K562 (cell line): ENCODE results near the gene IRF1. TPM values are rescaled to one million over a fixed set of nuclear protein-coding genes. Genes with fewer than 3 reads are reported as not detected.

Experiments
- ATAC-seq: fragments of 200-7000 bp; cut with Tn5 transposase; 3 replicates; pipeline ENCODE4 v1.9.1; 2020; ENCODE audit warnings: moderate library complexity
- BruUV-seq: library from RNA; stranded (reverse); fragments of 400-500 nt; replicated peaks from 2 replicates; lab custom pipeline; 2021; lab: Mats Ljungman, UMichigan
- CTCF ChIA-PET: fragments of 300-600 bp; formaldehyde crosslinking; extraction: SDS; loops from one replicate; lab custom pipeline; 2021; ENCODE audit warnings: low intra/inter-chr PET ratio; lab: Yijun Ruan, JAX
- POLR2A ChIA-PET: fragments of 300-600, 350-650 bp; sonication (Branson Sonifier 250); formaldehyde crosslinking; extraction: SDS; loops from one replicate; lab custom pipeline; 2021; ENCODE audit warnings: antibody characterized with exemption, inconsistent platforms; lab: Yijun Ruan, JAX
- DNase-seq, 4 experiments: peaks; one replicate each; pipeline versions ENCODE4 v3.0.0 to v3.0.0-alpha.2; 2011 to 2018; ENCODE audit warnings: low spot score in 3 of 4, mixed read lengths in 3 of 4; ENCODE audit errors: extremely low read depth in 1 of 4
- FAIRE-seq: peaks from 2 replicates; lab custom pipeline; 2011; peaks lifted over from hg19 to GRCh38; lab: Jason Lieb, UNC
- H2AFZ ChIP-seq: 2 replicates; pipeline ENCODE4 v1.6.0; 2011; ENCODE audit warnings: low read depth, low read length, control low read depth, inconsistent platforms
- H3K27ac ChIP-seq: fragments of 200-600 bp; 3 replicates; pipeline ENCODE4 v1.8.0; 2011; ENCODE audit warnings: low read depth, mild to moderate bottlenecking, control low read depth, inconsistent platforms, low read length, moderate library complexity, mixed read lengths; ENCODE audit errors: extremely low read depth
- H3K27me3 ChIP-seq, 2 experiments: fragments of 300-600 bp in 1 of 2; 2 replicates in 1 of 2; 3 replicates in 1 of 2; pipeline versions ENCODE4 v1.6.0 to v1.8.0; 2011; ENCODE audit warnings: inconsistent platforms in 2 of 2, low read length in 2 of 2, mild to moderate bottlenecking in 1 of 2, mixed read lengths in 1 of 2, moderate library complexity in 1 of 2; ENCODE audit not compliant: control insufficient read depth in 2 of 2, insufficient read depth in 2 of 2
- H3K36me3 ChIP-seq: fragments of 300-600 bp; 3 replicates; pipeline ENCODE4 v1.8.0; 2011; ENCODE audit warnings: mild to moderate bottlenecking, low read length, inconsistent platforms; ENCODE audit not compliant: control insufficient read depth, insufficient read depth
- H3K4me1 ChIP-seq, 2 experiments: fragments of 200-600 bp in 1 of 2; replicated peaks in 1 of 2; 2 replicates in 1 of 2; 3 replicates in 1 of 2; pipeline versions ENCODE4 v1.5.1 to v1.8.0; 2011; ENCODE audit warnings: inconsistent platforms in 2 of 2, low read length in 2 of 2, mild to moderate bottlenecking in 1 of 2, mixed read lengths in 1 of 2, moderate library complexity in 1 of 2; ENCODE audit not compliant: control insufficient read depth in 2 of 2, insufficient read depth in 2 of 2
- H3K4me2 ChIP-seq: 2 replicates; pipeline ENCODE4 v1.6.1; 2011; ENCODE audit warnings: low read length, control low read depth, inconsistent platforms, mixed read lengths; ENCODE audit not compliant: insufficient read depth
- H3K4me3 ChIP-seq: fragments of 200-600 bp; sonication (generic), shearing (Covaris generic); 2 replicates; pipeline ENCODE4 v1.5.1; 2016; ENCODE audit warnings: control low read depth, inconsistent platforms
- H3K79me2 ChIP-seq: fragments of 200-600 bp; 3 replicates; pipeline ENCODE4 v1.8.0; 2011; ENCODE audit warnings: low read length, inconsistent platforms; ENCODE audit not compliant: control insufficient read depth, insufficient read depth
- H3K9ac ChIP-seq, 2 experiments: 2 replicates each; pipeline versions ENCODE4 v1.6.0 to v1.6.1; 2011; ENCODE audit warnings: low read depth in 2 of 2, low read length in 2 of 2, control low read depth in 1 of 2, inconsistent platforms in 1 of 2, mild to moderate bottlenecking in 1 of 2, mixed read lengths in 1 of 2; ENCODE audit not compliant: insufficient read depth in 1 of 2
- H3K9me1 ChIP-seq: one replicate; pipeline ENCODE4 v1.6.0; 2011; ENCODE audit warnings: inconsistent platforms, mild to moderate bottlenecking, low read length, moderate library complexity; ENCODE audit not compliant: control insufficient read depth, insufficient read depth
- H3K9me3 ChIP-seq: replicated peaks from 2 replicates; pipeline ENCODE4 v1.5.1; 2011; ENCODE audit warnings: low read depth, low read length, inconsistent platforms; ENCODE audit not compliant: control insufficient read depth, insufficient read depth
- H4K20me1 ChIP-seq: replicated peaks from 2 replicates; pipeline ENCODE4 v1.6.1; 2011; ENCODE audit warnings: low read length, inconsistent platforms, mixed read lengths; ENCODE audit not compliant: control insufficient read depth, insufficient read depth
- ATF1 ChIP-seq, 2 experiments: fragments of 450-650 bp in 1 of 2; IDR thresholded peaks; 2 replicates each; pipeline ENCODE4 v1.6.1; 2016; ENCODE audit warnings: missing compliant biosample characterization in 1 of 2, missing genetic modification characterization in 1 of 2
- DLX4 ChIP-seq: fragments of 250-450 bp; sonication (Bioruptor Pico); IDR thresholded peaks from 2 replicates; pipeline ENCODE4 v1.6.1; 2021; ENCODE audit warnings: mild to moderate bottlenecking
- DMBX1 ChIP-seq: fragments of 250-450 bp; sonication (Bioruptor Pico); IDR thresholded peaks from 2 replicates; pipeline ENCODE4 v1.8.0; 2022; ENCODE audit warnings: inconsistent platforms, mild to moderate bottlenecking, moderate library complexity, borderline replicate concordance
- FOXA3 ChIP-seq, 2 experiments: fragments of 450-650 bp in 1 of 2; sonication (generic) in 1 of 2; formaldehyde crosslinking; IDR thresholded peaks in 1 of 2; conservative IDR thresholded peaks in 1 of 2; 2 replicates each; pipeline versions ENCODE4 v1.4.0 to v1.8.0; 2020 to 2022; ENCODE audit warnings: mild to moderate bottlenecking in 2 of 2, missing genetic modification reagents in 1 of 2
- HLTF ChIP-seq: fragments of 450-650 bp; IDR thresholded peaks from 2 replicates; pipeline ENCODE4 v1.6.1; 2016
- KLF16 ChIP-seq: IDR thresholded peaks from 2 replicates; pipeline ENCODE4 v1.6.1; 2016; ENCODE audit warnings: antibody characterized with exemption
- PHF8 ChIP-seq: fragments of 200-600 bp; sonication (generic); IDR thresholded peaks from 2 replicates; pipeline ENCODE4 v1.6.1; 2012; ENCODE audit warnings: mixed run types, mild to moderate bottlenecking, inconsistent platforms, low read length, moderate library complexity, borderline replicate concordance
- RFX1 ChIP-seq: fragments of 450-650 bp; IDR thresholded peaks from 2 replicates; pipeline ENCODE4 v1.6.1; 2016; ENCODE audit warnings: mild to moderate bottlenecking, moderate library complexity
- TAF15 ChIP-seq: fragments of 200-400 bp; formaldehyde crosslinking; IDR thresholded peaks from 2 replicates; pipeline ENCODE4 v1.6.1; 2017; ENCODE audit warnings: mild to moderate bottlenecking, low read depth, low read length, moderate library complexity
- TAL1 ChIP-seq: fragments of 450-650 bp; IDR thresholded peaks from 2 replicates; pipeline ENCODE4 v1.6.1; 2016; ENCODE audit warnings: mild to moderate bottlenecking
- ZBTB2 ChIP-seq: fragments of 450-650 bp; IDR thresholded peaks from 2 replicates; pipeline ENCODE4 v1.6.1; 2016; ENCODE audit warnings: antibody characterized with exemption
- ZNF121 ChIP-seq: sonication (generic); formaldehyde crosslinking; conservative IDR thresholded peaks from 2 replicates; pipeline ENCODE4 v1.8.0; 2022; ENCODE audit warnings: missing genetic modification reagents
- ZNF23 ChIP-seq: fragments of 250-450 bp; sonication (Bioruptor Pico); IDR thresholded peaks from 2 replicates; pipeline ENCODE4 v1.4.0; 2020; ENCODE audit warnings: mild to moderate bottlenecking
- ZSCAN29 ChIP-seq: fragments of 450-650 bp; IDR thresholded peaks from 2 replicates; pipeline ENCODE4 v1.6.1; 2017
- WGBS: fragments of 100-300 bp; shearing (Covaris generic); methylation state at CpG from one replicate; pipeline ENCODE4 v1.1.6; 2016; ENCODE audit warnings: low coverage, mixed read lengths; ENCODE audit not compliant: insufficient coverage; ENCODE audit errors: missing lambda C conversion rate; 5-methylcytosine and 5-hydroxymethylcytosine counted together
- in situ Hi-C: fragments of 300-500 bp; cut with MboI; formaldehyde crosslinking; loops from 4 replicates; pipeline ENCODE4 v1.15.0; 2018; ENCODE audit warnings: inconsistent platforms, mixed read lengths
- intact Hi-C: fragments of 100-400 bp; cut with micrococcal nuclease; formaldehyde crosslinking; loops from 2 replicates; pipeline ENCODE4 v1.14.2; 2022
- polyA plus RNA-seq, 8 experiments: library from polyadenylated mRNA; depleted of rRNA in 4 of 8; stranded (reverse) in 5 of 8; unstranded in 3 of 8; fragments of >200 nt; fragmentation: Nextera tagmentation in 2 of 8; fragmentation: Illumina TruSeq in 1 of 8; extraction: Ambion mirVana in 2 of 8; extraction: Trizol in 1 of 8; gene quantifications; 2 replicates each; pipeline versions ENCODE4 v1.2.1 to v1.2.3, GENCODE V29; 2011 to 2014; ENCODE audit warnings: inconsistent platforms in 1 of 8, missing spikeins in 1 of 8
- total RNA-seq, 7 experiments: library from RNA; depleted of rRNA in 6 of 7; stranded (reverse); fragments of >200 nt in 6 of 7; fragmentation: Illumina TruSeq in 2 of 7; extraction: Trizol in 2 of 7; gene quantifications; 2 replicates each; pipeline versions ENCODE4 v1.2.1 to v1.2.3, GENCODE V29; 2011 to 2021; ENCODE audit warnings: low replicate concordance in 1 of 7
- TF ChIP-seq, protein P1 (sequence below): fragments of 450-650 bp; formaldehyde crosslinking; IDR thresholded peaks from 2 replicates; pipeline ENCODE4 v1.4.0; 2020; ENCODE audit warnings: mild to moderate bottlenecking, mixed read lengths
- TF ChIP-seq, protein P2 (sequence below): fragments of 450-650 bp; formaldehyde crosslinking; IDR thresholded peaks from 2 replicates; pipeline ENCODE4 v1.4.0; 2022; ENCODE audit warnings: mild to moderate bottlenecking, moderate library complexity
- TF ChIP-seq, protein P3 (sequence below): fragments of 250-450 bp; sonication (Bioruptor Pico); IDR thresholded peaks from 2 replicates; pipeline ENCODE4 v1.4.0; 2020; ENCODE audit warnings: borderline replicate concordance

Gene IRF1
- total and polyA plus RNA-seq, 9 of the 15 experiments (the other 6 are each of a cell fraction or from before 2014, with no cell fraction given), result 1.1 to 12.3 (median 5.9) TPM

DNA sequence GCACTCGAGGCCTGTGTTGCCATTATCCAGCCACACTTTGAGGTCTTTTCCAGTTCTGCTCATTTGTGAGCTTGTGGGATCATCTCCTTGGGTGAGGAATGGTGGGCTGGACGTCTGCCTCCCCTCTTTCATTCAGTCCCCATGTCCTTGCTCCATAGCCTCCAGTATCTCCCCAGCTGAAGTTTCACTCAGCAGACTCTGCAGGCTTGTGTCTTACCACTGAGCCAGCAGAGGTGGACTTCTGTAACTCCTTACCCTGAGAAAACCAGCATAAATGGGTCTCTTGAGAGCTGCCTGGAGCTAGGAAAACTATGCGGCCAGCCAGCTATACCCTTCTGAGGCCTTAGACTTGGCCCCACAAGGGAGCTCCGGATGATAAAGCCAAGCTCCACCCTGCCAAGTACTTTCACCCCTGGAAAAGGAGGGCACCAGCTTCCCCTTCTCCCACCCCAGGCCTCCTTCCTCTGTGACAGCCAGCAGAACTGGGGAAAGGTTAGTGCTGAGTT lies 12.2 kb downstream of the IRF1 start:
- in situ Hi-C loops (no loop called here), intact Hi-C loops (no loop called here)
- H3K4me3 ChIP-seq, result no peak overlapping the region
- FAIRE-seq (no peak), ATAC-seq (no peak), DNase-seq (peak in 1 of 4 experiments; percentile 6)
- H3K9me1 ChIP-seq, result no peaks in the 10 kb centered on the region
- H3K4me1 ChIP-seq, result peaks cover 0 to 13% of the 10 kb centered on the region in 2 experiments; a peak in 3 of 5 replicates
- H3K79me2 ChIP-seq, result no peaks in the 10 kb centered on the region
- no peak overlapping the region for H2AFZ ChIP-seq
- H3K27ac ChIP-seq, result no peak overlapping the region
- H3K9me3 ChIP-seq, result no peaks in the 10 kb centered on the region
- POLR2A ChIA-PET, result interaction anchor here (0.6 to 6.8 kb wide), 17 partner anchors 8 to 408 kb away, joined by 3 to 115 read pairs (median 6); partner anchors contain the start of genes IRF1 and SLC22A4
- H4K20me1 ChIP-seq, result no peaks in the 10 kb centered on the region
- H3K27me3 ChIP-seq, result no peaks in the 10 kb centered on the region
- H3K4me2 ChIP-seq, result no peak overlapping the region
- BruUV-seq, result no TSS peak
- H3K36me3 ChIP-seq, result peaks cover 7% of the 10 kb centered on the region; the same call in 2 of the 3 replicates
- 29% methylated on average over 4 of the region's 4 CpGs for WGBS
- peak overlapping the region in 1 of 2 experiments; percentile 81; a peak in 2 of 4 replicates for H3K9ac ChIP-seq
- CTCF ChIA-PET, result no interaction called here
- TF ChIP-seq KLF16 (no peak), ZNF121 (CRISPR knock-in tag) (no peak), TAL1 (no peak), PHF8 (no peak), ZSCAN29 (no peak), DLX4 (CRISPR knock-in tag) (no peak), ZBTB2 (no peak), TAF15 (no peak), HLTF (no peak), ATF1 (CRISPR knock-in tag; IDR thresholded peaks at IDR 0.05) (no peak), ATF1 (tag; IDR thresholded peaks at IDR 0.05) (no peak), DMBX1 (CRISPR knock-in tag) (no peak), RFX1 (no peak), FOXA3 (CRISPR knock-in tag; conservative IDR thresholded peaks at IDR 0.05 in 1 of 2, IDR thresholded peaks at IDR 0.05 in 1 of 2) (no peak), ZNF23 (CRISPR knock-in tag) (no peak)
- TF ChIP-seq, protein P1, sequence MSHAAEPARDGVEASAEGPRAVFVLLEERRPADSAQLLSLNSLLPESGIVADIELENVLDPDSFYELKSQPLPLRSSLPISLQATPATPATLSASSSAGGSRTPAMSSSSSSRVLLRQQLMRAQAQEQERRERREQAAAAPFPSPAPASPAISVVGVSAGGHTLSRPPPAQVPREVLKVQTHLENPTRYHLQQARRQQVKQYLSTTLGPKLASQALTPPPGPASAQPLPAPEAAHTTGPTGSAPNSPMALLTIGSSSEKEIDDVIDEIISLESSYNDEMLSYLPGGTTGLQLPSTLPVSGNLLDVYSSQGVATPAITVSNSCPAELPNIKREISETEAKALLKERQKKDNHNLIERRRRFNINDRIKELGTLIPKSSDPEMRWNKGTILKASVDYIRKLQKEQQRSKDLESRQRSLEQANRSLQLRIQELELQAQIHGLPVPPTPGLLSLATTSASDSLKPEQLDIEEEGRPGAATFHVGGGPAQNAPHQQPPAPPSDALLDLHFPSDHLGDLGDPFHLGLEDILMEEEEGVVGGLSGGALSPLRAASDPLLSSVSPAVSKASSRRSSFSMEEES, result no peak
- TF ChIP-seq, protein P2, sequence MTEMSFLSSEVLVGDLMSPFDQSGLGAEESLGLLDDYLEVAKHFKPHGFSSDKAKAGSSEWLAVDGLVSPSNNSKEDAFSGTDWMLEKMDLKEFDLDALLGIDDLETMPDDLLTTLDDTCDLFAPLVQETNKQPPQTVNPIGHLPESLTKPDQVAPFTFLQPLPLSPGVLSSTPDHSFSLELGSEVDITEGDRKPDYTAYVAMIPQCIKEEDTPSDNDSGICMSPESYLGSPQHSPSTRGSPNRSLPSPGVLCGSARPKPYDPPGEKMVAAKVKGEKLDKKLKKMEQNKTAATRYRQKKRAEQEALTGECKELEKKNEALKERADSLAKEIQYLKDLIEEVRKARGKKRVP (CRISPR knock-in tag), result no peak
- TF ChIP-seq, protein P3, sequence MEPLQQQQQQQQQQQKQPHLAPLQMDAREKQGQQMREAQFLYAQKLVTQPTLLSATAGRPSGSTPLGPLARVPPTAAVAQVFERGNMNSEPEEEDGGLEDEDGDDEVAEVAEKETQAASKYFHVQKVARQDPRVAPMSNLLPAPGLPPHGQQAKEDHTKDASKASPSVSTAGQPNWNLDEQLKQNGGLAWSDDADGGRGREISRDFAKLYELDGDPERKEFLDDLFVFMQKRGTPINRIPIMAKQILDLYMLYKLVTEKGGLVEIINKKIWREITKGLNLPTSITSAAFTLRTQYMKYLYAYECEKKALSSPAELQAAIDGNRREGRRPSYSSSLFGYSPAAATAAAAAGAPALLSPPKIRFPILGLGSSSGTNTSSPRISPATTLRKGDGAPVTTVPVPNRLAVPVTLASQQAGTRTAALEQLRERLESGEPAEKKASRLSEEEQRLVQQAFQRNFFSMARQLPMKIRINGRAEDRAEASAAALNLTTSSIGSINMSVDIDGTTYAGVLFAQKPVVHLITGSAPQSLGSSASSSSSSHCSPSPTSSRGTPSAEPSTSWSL (CRISPR knock-in tag), result no peak
